Astrocyte (in vitro differentiated cells and primary cell): ENCODE measurements around the gene PTPRC. TPM values are rescaled to one million over a fixed set of nuclear protein-coding genes. Genes with fewer than 3 reads are reported as not detected.

Experiments
- DNase-seq: peaks from one replicate; pipeline ENCODE4 v3.0.0-alpha.2; 2010; ENCODE audit warnings: low read depth
- FAIRE-seq: peaks from 2 replicates; lab custom pipeline; 2011; peaks lifted over from hg19 to GRCh38; lab: Jason Lieb, UNC
- H2AFZ ChIP-seq: 2 replicates; pipeline ENCODE4 v1.6.0; 2012; ENCODE audit warnings: low read depth, low read length, inconsistent platforms
- H3K27ac ChIP-seq: 2 replicates; pipeline ENCODE4 v1.5.1; 2011; ENCODE audit warnings: low read depth, low read length, inconsistent platforms
- H3K27me3 ChIP-seq: 2 replicates; pipeline ENCODE4 v1.6.0; 2011; ENCODE audit warnings: low read length, inconsistent platforms; ENCODE audit not compliant: insufficient read depth
- H3K36me3 ChIP-seq: 2 replicates; pipeline ENCODE4 v1.5.1; 2011; ENCODE audit warnings: low read length, inconsistent platforms; ENCODE audit not compliant: insufficient read depth
- H3K4me1 ChIP-seq: 2 replicates; pipeline ENCODE4 v1.5.1; 2011; ENCODE audit warnings: low read length, inconsistent platforms; ENCODE audit not compliant: insufficient read depth
- H3K4me2 ChIP-seq: 2 replicates; pipeline ENCODE4 v1.6.0; 2012; ENCODE audit warnings: low read length, inconsistent platforms
- H3K4me3 ChIP-seq: 2 replicates; pipeline ENCODE4 v1.5.1; 2011; ENCODE audit warnings: low read depth, mild to moderate bottlenecking, low read length, inconsistent platforms; ENCODE audit not compliant: insufficient read depth
- H3K79me2 ChIP-seq: 2 replicates; pipeline ENCODE4 v1.6.0; 2012; ENCODE audit warnings: mild to moderate bottlenecking, low read length, inconsistent platforms; ENCODE audit not compliant: insufficient read depth
- H3K9ac ChIP-seq: 2 replicates; pipeline ENCODE4 v1.6.0; 2012; ENCODE audit warnings: mild to moderate bottlenecking, low read length, inconsistent platforms
- H3K9me3 ChIP-seq: 2 replicates; pipeline ENCODE4 v1.5.1; 2012; ENCODE audit warnings: low read depth, mild to moderate bottlenecking, low read length, inconsistent platforms; ENCODE audit not compliant: insufficient read depth
- H4K20me1 ChIP-seq: 2 replicates; pipeline ENCODE4 v1.6.0; 2012; ENCODE audit warnings: low read length, inconsistent platforms; ENCODE audit not compliant: insufficient read depth
- H3K27ac Mint-ChIP-seq: one replicate; pipeline ENCODE4 v1.8.0; 2021; ENCODE audit warnings: mild to moderate bottlenecking, mixed read lengths; ENCODE audit not compliant: unreplicated experiment
- H3K27me3 Mint-ChIP-seq: one replicate; pipeline ENCODE4 v1.8.0; 2021; ENCODE audit warnings: low read depth, mixed read lengths; ENCODE audit not compliant: unreplicated experiment
- H3K36me3 Mint-ChIP-seq: one replicate; pipeline ENCODE4 v1.8.0; 2021; ENCODE audit warnings: low read depth, mixed read lengths; ENCODE audit not compliant: unreplicated experiment
- H3K4me1 Mint-ChIP-seq: one replicate; pipeline ENCODE4 v1.8.0; 2021; ENCODE audit warnings: low read depth, mixed read lengths; ENCODE audit not compliant: unreplicated experiment
- H3K4me3 Mint-ChIP-seq: one replicate; pipeline ENCODE4 v1.8.0; 2021; ENCODE audit warnings: mild to moderate bottlenecking, moderate library complexity, mixed read lengths; ENCODE audit not compliant: unreplicated experiment
- H3K9me3 Mint-ChIP-seq: one replicate; pipeline ENCODE4 v1.8.0; 2021; ENCODE audit warnings: mild to moderate bottlenecking, mixed read lengths; ENCODE audit not compliant: unreplicated experiment
- EZH2 ChIP-seq: IDR thresholded peaks from 2 replicates; pipeline ENCODE4 v1.6.1; 2012; ENCODE audit warnings: mild to moderate bottlenecking, low read length, inconsistent platforms; ENCODE audit not compliant: insufficient read depth
- total RNA-seq: library from RNA; stranded (reverse); gene quantifications from 2 replicates; pipeline ENCODE4 v1.2.1, GENCODE V29; 2021
- TF ChIP-seq, protein P1 (sequence below): IDR thresholded peaks from 2 replicates; pipeline ENCODE4 v1.5.1; 2011; ENCODE audit warnings: low read depth, mild to moderate bottlenecking, inconsistent platforms, low read length, moderate library complexity; ENCODE audit not compliant: insufficient read depth

PTPRC gene
- total RNA-seq, 1 donor from 2014 or later, result 0.20 TPM

DNA sequence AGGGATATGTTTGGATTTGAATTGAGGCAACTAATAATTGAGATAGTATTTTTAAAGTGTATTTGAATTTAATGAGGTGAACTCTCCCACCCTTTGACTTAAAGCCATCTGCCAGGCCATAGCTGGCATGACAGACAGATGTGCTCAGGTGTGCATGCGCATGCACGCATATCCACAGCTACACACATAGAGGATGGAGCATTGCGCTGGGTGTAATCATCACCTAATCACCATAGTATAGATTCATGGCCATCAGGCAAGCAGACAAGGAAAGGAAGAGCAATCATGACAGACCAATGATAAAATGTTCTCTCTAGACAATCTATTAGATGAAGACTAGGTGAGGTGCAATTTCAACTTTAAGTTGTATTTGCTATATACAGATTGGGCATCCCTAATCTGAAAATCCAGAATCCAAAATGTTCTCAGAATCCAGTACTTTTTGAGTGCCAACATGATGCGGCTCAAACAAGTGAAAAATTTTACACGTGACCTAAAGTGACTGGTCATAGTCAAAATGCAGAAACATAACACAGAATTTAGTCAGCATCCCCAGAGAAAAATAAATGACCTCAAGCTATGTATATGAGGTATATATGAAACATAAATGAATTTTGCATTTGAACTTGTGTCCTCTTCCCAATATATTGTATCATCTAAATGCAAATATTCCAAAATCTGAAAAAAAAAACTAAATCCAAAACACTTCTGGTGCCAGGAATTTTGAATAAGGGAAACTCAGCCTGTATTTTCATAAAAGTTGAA is 70.1 kb downstream of the PTPRC start:
- no peaks in the 10 kb centered on the region for H3K36me3 Mint-ChIP-seq
- Histone ChIP-seq H3K27me3 (no peaks in the 10 kb centered on the region), H4K20me1 (no peaks in the 10 kb centered on the region), H3K36me3 (no peaks in the 10 kb centered on the region), H3K9me3 (no peaks in the 10 kb centered on the region), H3K4me1 (no peaks in the 10 kb centered on the region), H3K4me3 (no peak overlapping the region), H3K79me2 (no peaks in the 10 kb centered on the region), H3K27ac (no peak overlapping the region), H2AFZ (no peak overlapping the region), H3K4me2 (no peak overlapping the region), H3K9ac (no peak overlapping the region)
- no peak for TF ChIP-seq EZH2
- TF ChIP-seq, protein P1, sequence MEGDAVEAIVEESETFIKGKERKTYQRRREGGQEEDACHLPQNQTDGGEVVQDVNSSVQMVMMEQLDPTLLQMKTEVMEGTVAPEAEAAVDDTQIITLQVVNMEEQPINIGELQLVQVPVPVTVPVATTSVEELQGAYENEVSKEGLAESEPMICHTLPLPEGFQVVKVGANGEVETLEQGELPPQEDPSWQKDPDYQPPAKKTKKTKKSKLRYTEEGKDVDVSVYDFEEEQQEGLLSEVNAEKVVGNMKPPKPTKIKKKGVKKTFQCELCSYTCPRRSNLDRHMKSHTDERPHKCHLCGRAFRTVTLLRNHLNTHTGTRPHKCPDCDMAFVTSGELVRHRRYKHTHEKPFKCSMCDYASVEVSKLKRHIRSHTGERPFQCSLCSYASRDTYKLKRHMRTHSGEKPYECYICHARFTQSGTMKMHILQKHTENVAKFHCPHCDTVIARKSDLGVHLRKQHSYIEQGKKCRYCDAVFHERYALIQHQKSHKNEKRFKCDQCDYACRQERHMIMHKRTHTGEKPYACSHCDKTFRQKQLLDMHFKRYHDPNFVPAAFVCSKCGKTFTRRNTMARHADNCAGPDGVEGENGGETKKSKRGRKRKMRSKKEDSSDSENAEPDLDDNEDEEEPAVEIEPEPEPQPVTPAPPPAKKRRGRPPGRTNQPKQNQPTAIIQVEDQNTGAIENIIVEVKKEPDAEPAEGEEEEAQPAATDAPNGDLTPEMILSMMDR, result no peak
- DNase-seq (no peak), FAIRE-seq (no peak)
- H3K4me3 Mint-ChIP-seq, result no peak overlapping the region
- no peak overlapping the region for H3K27ac Mint-ChIP-seq
- no peaks in the 10 kb centered on the region for H3K27me3 Mint-ChIP-seq
- H3K4me1 Mint-ChIP-seq, result peaks cover 13% of the 10 kb centered on the region
- H3K9me3 Mint-ChIP-seq, result no peaks in the 10 kb centered on the region

DNA sequence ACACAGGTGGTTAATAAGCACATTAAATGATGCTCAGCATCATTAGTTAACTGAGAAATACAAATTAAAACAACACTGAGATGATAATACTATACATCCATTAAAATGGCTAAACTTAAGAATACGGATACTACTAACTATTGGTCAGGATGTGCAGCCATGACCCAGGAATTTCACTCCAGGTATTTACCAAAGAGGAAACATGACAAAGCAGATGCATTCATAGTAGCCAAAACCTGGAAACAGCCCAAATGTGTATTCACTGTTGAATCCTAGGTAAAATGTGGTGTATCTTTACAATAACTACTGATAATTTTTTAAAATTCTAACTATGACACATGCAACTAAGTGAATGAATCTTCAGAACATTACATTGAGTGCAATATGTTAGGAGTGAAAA is 73.0 kb downstream of the PTPRC start:
- no peaks in the 10 kb centered on the region for H3K4me1 ChIP-seq
- no peaks in the 10 kb centered on the region for H4K20me1 ChIP-seq
- H3K4me2 ChIP-seq, result no peak overlapping the region
- Mint-ChIP-seq H3K27ac (no peak overlapping the region), H3K9me3 (no peaks in the 10 kb centered on the region), H3K36me3 (no peaks in the 10 kb centered on the region), H3K4me1 (peaks cover 16% of the 10 kb centered on the region), H3K27me3 (no peaks in the 10 kb centered on the region), H3K4me3 (no peak overlapping the region)
- H2AFZ ChIP-seq, result no peak overlapping the region
- no peaks in the 10 kb centered on the region for H3K79me2 ChIP-seq
- H3K4me3 ChIP-seq, result no peak overlapping the region
- DNase-seq (no peak), FAIRE-seq (no peak)
- no peak overlapping the region for H3K9ac ChIP-seq
- no peaks in the 10 kb centered on the region for H3K9me3 ChIP-seq
- H3K27ac ChIP-seq, result no peak overlapping the region
- no peak for TF ChIP-seq EZH2
- H3K36me3 ChIP-seq, result no peaks in the 10 kb centered on the region
- H3K27me3 ChIP-seq, result no peaks in the 10 kb centered on the region

DNA sequence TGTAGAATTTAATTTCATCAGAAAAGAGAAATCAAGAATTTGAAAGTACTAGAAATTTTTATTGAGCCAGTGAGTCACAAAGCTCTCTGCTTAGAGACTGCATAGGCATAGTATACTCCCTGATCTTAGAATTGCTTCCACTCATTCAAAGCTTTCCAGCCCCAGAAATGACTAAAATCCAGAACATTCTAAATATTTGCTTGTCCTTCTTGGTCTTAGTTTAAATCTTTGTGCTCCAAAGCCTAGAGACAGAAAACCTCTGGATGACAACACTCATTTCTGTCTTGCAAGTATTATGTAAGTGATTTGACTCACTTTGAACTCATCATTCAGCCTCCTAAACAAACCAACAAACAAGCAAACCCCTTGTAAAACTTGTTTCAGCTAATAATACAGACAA is 74.2 kb downstream of the PTPRC start:
- TF ChIP-seq, protein P1, result no peak
- no peak for TF ChIP-seq EZH2
- Histone ChIP-seq H4K20me1 (no peaks in the 10 kb centered on the region), H3K4me2 (no peak overlapping the region), H3K27me3 (no peaks in the 10 kb centered on the region), H2AFZ (no peak overlapping the region), H3K4me3 (no peak overlapping the region), H3K27ac (no peak overlapping the region), H3K9ac (no peak overlapping the region), H3K4me1 (no peaks in the 10 kb centered on the region), H3K36me3 (no peaks in the 10 kb centered on the region), H3K9me3 (no peaks in the 10 kb centered on the region), H3K79me2 (no peaks in the 10 kb centered on the region)
- peak; percentile 27 for DNase-seq
- Mint-ChIP-seq H3K4me3 (no peak overlapping the region), H3K27me3 (no peaks in the 10 kb centered on the region), H3K9me3 (no peaks in the 10 kb centered on the region), H3K27ac (peak overlapping the region; percentile 38), H3K4me1 (peaks cover 16% of the 10 kb centered on the region), H3K36me3 (no peaks in the 10 kb centered on the region)
- FAIRE-seq, result peak; percentile 83
